ENCODE measurements around the gene GRID2IP. TPM values are rescaled to one million over a fixed set of nuclear protein-coding genes. Genes with fewer than 3 reads are reported as not detected.
A peak's percentile ranks its signal among the peaks of the same experiment; 100 is the strongest.
"Not testable (repeated sequence)": the region's sequence is repeated elsewhere in the genome, so short reads cannot be mapped to it uniquely, and the experiment has no call there.

The GRID2IP gene
- total RNA-seq, 1 donor from 2014 or later: 1.5 TPM

DNA sequence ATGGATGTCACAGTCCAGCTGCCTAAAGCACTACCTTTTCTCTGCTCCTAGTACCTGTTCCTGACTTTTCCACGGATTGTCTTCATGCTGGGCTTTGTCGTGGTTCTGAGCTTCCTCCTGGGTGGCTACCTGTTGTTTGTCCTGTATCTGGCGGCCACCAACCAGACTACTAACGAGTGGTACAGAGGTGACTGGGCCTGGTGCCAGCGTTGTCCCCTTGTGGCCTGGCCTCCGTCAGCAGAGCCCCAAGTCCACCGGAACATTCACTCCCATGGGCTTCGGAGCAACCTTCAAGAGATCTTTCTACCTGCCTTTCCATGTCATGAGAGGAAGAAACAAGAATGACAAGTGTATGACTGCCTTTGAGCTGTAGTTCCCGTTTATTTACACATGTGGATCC lies 37.3 kb upstream of the GRID2IP start:
- TF ChIP-seq, protein P1, sequence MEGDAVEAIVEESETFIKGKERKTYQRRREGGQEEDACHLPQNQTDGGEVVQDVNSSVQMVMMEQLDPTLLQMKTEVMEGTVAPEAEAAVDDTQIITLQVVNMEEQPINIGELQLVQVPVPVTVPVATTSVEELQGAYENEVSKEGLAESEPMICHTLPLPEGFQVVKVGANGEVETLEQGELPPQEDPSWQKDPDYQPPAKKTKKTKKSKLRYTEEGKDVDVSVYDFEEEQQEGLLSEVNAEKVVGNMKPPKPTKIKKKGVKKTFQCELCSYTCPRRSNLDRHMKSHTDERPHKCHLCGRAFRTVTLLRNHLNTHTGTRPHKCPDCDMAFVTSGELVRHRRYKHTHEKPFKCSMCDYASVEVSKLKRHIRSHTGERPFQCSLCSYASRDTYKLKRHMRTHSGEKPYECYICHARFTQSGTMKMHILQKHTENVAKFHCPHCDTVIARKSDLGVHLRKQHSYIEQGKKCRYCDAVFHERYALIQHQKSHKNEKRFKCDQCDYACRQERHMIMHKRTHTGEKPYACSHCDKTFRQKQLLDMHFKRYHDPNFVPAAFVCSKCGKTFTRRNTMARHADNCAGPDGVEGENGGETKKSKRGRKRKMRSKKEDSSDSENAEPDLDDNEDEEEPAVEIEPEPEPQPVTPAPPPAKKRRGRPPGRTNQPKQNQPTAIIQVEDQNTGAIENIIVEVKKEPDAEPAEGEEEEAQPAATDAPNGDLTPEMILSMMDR (IDR thresholded peaks at IDR 0.05; ENCODE audit: unreplicated experiment): no peak
- peak overlapping the region; percentile 71 for H3K4me3 Mint-ChIP-seq
- H3K27ac Mint-ChIP-seq: no peak overlapping the region
- no peaks in the 10 kb centered on the region for H3K9me3 Mint-ChIP-seq
- DNase-seq (ENCODE audit: low spot score in 2 of 2, unreplicated experiment in 2 of 2): no peak
- peaks cover 41% of the 10 kb centered on the region for H3K36me3 Mint-ChIP-seq
- H3K4me1 Mint-ChIP-seq: peaks cover 9% of the 10 kb centered on the region
- no peaks in the 10 kb centered on the region for H3K27me3 Mint-ChIP-seq (ENCODE audit: low read depth)

DNA sequence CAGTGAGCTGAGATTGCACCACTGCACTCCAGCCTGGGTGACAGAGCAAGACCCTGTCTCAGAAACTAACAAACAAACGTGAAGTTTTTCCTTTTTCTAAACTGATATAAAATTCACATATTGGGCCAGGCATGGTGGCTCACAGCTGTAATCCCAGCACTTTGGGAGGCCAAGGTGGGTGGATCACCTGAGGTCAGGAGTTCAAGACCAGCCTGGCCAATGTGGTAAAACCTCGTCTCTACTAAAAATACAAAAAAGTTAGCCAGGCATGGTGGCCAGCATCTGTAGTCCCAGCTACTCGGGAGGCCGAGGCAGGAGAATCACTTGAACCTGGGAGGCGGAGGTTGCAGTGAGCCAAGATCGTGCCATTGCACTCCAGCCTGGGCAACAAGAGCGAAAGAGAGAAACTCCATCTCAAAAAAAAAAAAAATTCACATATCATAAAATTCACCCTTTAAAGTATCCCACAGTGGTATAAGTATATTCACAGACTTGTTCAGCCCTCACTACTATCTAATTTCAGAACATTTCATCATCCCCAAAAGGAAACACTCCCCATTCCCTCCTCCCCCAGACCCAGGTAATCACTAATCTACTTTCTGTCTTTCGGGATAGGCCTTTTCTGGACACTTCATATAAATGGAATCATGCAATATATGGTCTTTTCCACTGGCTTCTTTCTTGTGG lies 34.6 kb upstream of the GRID2IP start:
- not testable (repeated sequence) for H3K27ac Mint-ChIP-seq; DNase-seq (ENCODE audit: low spot score in 2 of 2, unreplicated experiment in 2 of 2); H3K9me3 Mint-ChIP-seq; H3K4me1 Mint-ChIP-seq; H3K4me3 Mint-ChIP-seq; H3K27me3 Mint-ChIP-seq (ENCODE audit: low read depth)
- peaks cover 52% of the 10 kb centered on the region for H3K36me3 Mint-ChIP-seq

DNA sequence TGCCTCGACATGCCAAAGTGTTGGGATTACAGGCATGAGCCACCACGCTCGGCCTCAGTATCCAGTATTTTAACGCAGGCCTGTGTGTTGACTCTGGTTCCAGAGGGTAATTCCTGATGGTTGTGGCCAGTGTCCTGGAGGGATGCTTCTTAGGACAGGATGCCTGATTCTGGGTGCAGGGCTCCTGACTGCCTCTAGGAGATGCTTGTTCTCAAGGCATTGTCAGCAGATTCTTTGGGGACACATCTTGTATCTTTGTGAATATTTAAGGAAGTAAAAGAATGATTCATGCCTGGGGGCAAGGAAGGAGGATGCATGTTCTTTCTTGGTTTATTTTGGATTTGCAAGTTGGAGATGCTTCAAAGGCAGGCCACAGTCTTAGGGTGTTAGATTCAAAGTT lies 28.2 kb upstream of the GRID2IP start:
- TF ChIP-seq, protein P1 (IDR thresholded peaks at IDR 0.05; ENCODE audit: unreplicated experiment): no peak
- Mint-ChIP-seq H3K4me1 (peaks cover 5% of the 10 kb centered on the region), H3K36me3 (peaks cover 30% of the 10 kb centered on the region), H3K27me3 (ENCODE audit: low read depth) (no peaks in the 10 kb centered on the region), H3K4me3 (peak overlapping the region; percentile 89), H3K27ac (peak overlapping the region; percentile 30), H3K9me3 (no peaks in the 10 kb centered on the region)
- no peak for DNase-seq (ENCODE audit: low spot score in 2 of 2, unreplicated experiment in 2 of 2)

DNA sequence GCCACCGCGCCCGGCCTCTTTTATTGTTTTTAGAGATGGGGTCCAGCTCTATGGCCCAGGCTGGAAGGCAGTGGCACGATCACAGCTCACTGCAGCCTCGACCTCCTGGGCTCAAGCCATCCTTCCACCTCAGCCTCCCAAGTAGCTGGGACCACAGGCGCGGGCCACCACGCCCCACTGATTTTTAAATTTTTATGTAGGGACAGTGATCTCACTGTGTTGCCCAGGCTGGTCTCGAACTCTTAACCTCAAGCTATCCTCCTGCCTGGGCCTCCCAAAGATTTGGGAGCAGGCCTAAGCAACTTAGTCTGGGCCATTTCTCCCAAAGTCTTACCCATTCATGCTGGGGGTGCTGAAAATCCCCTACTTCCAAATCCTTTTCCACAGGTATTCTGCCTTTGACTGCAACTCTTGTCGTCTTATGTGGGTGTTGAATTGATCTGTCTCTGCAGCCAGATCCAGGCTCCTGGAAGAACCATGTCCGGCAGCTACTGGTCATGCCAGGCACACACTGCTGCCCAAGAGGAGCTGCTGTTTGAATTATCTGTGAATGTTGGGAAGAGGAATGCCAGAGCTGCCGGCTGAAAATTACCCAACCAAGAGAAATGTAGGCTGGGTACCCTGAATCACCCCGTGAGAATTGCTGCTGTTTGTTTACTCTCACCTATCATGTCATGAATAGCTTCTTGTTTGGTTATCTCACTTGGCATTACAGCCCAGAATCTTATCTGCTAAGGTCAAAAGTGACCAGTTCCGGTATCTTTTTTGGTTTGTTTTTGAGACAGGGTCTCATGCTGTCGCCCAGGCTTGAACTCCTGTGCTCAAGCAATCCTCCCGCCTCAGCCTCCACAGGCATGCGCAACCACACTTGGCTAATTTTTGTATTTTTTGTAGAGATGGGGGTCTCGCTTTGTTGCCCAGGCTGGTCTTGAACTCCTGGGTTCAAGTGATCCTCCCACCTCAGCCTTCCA lies 27.1 kb upstream of the GRID2IP start:
- TF ChIP-seq, protein P1 (IDR thresholded peaks at IDR 0.05; ENCODE audit: unreplicated experiment): no peak
- Mint-ChIP-seq H3K27me3 (ENCODE audit: low read depth) (no peaks in the 10 kb centered on the region), H3K4me1 (peaks cover 5% of the 10 kb centered on the region), H3K27ac (peak overlapping the region; percentile 53), H3K4me3 (peak overlapping the region; percentile 89), H3K9me3 (no peaks in the 10 kb centered on the region), H3K36me3 (peaks cover 27% of the 10 kb centered on the region)
- no peak for DNase-seq (ENCODE audit: low spot score in 2 of 2, unreplicated experiment in 2 of 2)

DNA sequence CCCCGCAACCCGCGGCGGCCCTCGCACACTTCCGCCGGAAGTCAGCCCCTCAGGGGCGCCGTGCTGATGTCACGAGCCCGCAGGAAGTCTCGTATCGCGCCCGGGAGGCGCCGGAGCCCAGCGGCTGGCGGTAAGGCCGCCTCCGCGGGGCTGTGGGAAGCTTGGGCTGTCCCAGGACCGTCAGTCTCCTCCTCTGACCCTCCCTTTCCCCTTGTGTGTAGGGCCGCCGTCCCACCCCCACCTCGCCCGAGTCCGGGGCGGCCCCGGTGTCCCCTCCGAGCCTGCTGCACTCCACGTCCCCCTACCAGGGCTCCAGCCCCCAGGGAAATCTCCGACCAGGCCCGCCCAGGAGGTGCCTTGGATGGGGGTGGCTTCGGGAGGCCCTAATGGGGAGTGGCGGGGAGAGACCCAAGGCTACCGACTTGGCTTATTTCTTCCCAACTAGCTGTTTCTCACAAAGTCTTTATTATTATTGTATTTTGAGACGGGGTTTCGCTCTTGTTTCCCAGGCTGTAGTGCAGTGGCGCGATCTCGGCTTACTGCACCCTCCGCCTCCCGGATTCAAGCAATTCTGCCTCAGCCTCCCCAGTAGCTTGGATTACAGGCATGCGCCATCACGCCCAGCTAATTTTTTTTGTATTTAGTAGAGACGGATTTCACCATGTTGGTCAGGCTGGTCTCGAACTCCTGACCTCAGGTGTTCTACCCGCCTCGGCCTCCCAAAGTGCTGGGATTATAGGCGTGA lies 26.3 kb upstream of the GRID2IP start, which contains the start of gene ZDHHC4:
TSS of gene ZDHHC4 (plus strand) at position 86 of the 745 bp plus-strand sequence. CDS start 3,108 bp downstream, outside the sequence.
- peak; percentile 74 to 86 for DNase-seq (ENCODE audit: low spot score in 2 of 2, unreplicated experiment in 2 of 2)
- Mint-ChIP-seq H3K4me1 (peaks cover 5% of the 10 kb centered on the region), H3K36me3 (peaks cover 23% of the 10 kb centered on the region), H3K9me3 (no peaks in the 10 kb centered on the region), H3K4me3 (peak within 1 kb of the TSS; percentile 89), H3K27me3 (ENCODE audit: low read depth) (peaks cover 3% of the 10 kb centered on the region), H3K27ac (peak within 1 kb of the TSS; percentile 97)
- TF ChIP-seq, protein P1 (IDR thresholded peaks at IDR 0.05; ENCODE audit: unreplicated experiment): no peak

DNA sequence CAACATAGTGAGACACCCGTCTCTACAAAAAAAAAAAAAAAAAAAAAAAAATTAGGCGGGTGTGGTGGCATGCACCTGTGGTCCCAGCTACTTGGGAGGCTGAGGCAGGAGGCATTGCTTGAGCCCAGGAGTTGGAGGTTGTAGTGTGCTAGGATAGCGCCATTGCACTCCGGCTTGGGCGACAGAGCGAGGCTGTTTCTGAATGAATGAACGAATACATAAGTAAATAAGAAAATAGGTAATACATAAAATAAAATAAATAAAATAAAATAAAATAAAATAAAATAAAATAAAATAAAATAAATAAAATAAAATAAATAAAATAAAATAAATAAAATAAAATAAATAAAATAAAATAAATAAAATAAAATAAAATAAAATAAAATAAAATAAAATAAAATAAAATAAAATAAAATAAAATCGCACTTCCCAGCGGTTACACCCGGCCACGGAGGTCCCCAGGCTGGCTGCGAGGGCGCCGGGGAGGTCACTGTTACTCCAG lies 25.7 kb upstream of the GRID2IP start:
- Mint-ChIP-seq H3K4me3 (peak overlapping the region; percentile 89), H3K27ac (peak overlapping the region; percentile 97), H3K36me3 (peaks cover 19% of the 10 kb centered on the region)
- not testable (repeated sequence) for H3K9me3 Mint-ChIP-seq; DNase-seq (ENCODE audit: low spot score in 2 of 2, unreplicated experiment in 2 of 2); H3K4me1 Mint-ChIP-seq; H3K27me3 Mint-ChIP-seq (ENCODE audit: low read depth)

Measured in mesothelial cell of epicardium (in vitro differentiated cells).